Upper lobe of left lung (tissue), 6 donors: Measurements from ENCODE around the gene CBS. TPM values are rescaled to one million over a fixed set of nuclear protein-coding genes. Genes with fewer than 3 reads are reported as not detected.
"Not testable (repeated sequence)": the region's sequence is repeated elsewhere in the genome, so short reads cannot be mapped to it uniquely, and the experiment has no call there.

ENCODE experiments used
- ATAC-seq, 2 donors: fragments of 200-7000 bp; cut with Tn5 transposase; one replicate each; pipeline ENCODE4 v1.9.1; 2022; ENCODE audit warnings: mild to moderate bottlenecking in 2 of 2, moderate library complexity in 2 of 2; ENCODE audit not compliant: low FRiP score in 2 of 2
- DNase-seq, 2 donors: peaks; one replicate each; pipeline ENCODE4 v3.0.0-alpha.2; 2019 to 2020
- H3K27ac ChIP-seq, 4 donors: fragments of 200-600 bp; sonication (generic); one replicate each; pipeline ENCODE4 v1.5.1; 2016 to 2019
- H3K27me3 ChIP-seq, 4 donors: fragments of 200-600 bp; sonication (generic); one replicate each; pipeline ENCODE4 v1.5.1; 2017 to 2019
- H3K36me3 ChIP-seq, 4 donors: fragments of 200-600 bp; sonication (generic); one replicate each; pipeline ENCODE4 v1.5.1; 2016 to 2019
- H3K4me1 ChIP-seq, 4 donors: fragments of 200-600 bp; sonication (generic); one replicate each; pipeline ENCODE4 v1.5.1; 2018 to 2019
- H3K4me3 ChIP-seq, 4 donors: fragments of 200-600 bp; sonication (generic); one replicate each; pipeline ENCODE4 v1.5.1; 2017 to 2019; ENCODE audit warnings: mild to moderate bottlenecking in 2 of 4, moderate library complexity in 1 of 4
- H3K9me3 ChIP-seq, 4 donors: fragments of 200-600 bp; sonication (generic); one replicate each; pipeline ENCODE4 v1.5.1; 2018 to 2019
- WGBS, 2 donors: methylation state at CpG; one replicate each; pipeline ENCODE4 v1.1.5; 2017 to 2018; 5-methylcytosine and 5-hydroxymethylcytosine counted together
- total RNA-seq, 6 donors: library from RNA; depleted of rRNA in 4 of 6; stranded (reverse); fragments of >200 nt in 4 of 6; gene quantifications; one replicate each; pipeline versions ENCODE4 v1.1.0 to v1.2.1, GENCODE V29; 2016 to 2021
- donor health status: DM: no; HTN: no; CAD: no; lungs with moderate emphysema.
- donor health status: DM: no; HTN: yes; CAD: no; lungs with severe emphysema.

The CBS gene
- total RNA-seq, 6 donors from 2014 or later = 29.7 to 80.8 (median 57.7) TPM

DNA sequence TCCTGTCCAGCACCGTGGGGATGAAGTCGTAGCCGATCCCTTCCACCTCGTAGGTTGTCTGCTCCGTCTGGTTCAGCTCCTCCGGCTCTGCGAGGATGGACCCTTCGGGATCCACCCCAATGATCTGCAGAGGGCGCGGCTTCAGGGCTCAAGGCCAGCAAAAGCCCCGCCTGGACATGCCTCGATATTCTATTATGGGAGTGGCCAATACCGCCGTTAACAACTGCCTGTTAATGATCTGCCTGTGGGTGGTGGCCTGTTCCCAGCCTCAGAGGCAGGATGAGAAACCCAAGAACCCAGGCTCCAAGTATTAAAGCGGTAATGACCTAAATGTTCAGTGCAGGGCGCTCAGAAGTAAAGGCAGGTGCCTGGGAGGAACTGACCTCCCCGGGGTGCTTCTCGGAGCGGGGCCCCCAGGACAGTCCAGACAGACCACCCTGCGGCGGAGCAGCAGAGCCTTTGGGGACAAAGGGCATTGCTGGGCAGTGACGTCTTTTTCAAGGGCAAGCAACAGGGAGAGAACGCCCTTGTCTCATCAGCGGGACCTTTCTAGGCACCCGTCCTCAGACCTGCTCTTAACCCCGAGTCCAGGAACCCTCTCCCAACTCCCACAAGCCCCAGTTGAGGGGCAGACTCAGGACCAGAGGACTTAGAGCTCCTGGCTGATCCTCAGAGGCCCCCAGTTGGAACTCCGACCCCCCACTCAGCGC lies 12.5 kb downstream of the CBS start:
- not testable (repeated sequence) for ATAC-seq
- 100% methylated on average over 2 of the region's 28 CpGs; no CpG with 5 or more reads in 1 of the 2 donors for WGBS, 2 donors

DNA sequence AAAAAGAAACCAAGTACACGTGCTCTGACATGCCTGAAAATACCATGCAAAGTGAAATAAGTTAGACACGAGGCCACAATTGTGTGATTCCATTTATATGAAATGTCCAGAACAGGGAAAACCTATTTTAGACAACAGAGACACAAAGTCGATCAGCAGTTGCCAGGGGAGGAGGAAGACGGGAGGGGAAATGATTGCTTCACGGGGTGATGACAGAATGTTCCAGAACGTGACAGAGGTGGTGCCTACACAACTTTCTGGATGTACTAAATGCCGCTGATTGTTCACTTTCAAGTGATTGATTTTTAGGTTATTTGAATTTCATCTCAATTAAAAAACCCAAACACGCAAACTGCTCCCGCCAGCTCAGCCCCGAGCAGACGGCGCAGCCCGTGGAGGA lies 22.5 kb downstream of the CBS start:
- H3K36me3 ChIP-seq, DNase-seq, ATAC-seq, H3K27ac ChIP-seq, H3K4me1 ChIP-seq, H3K9me3 ChIP-seq, H3K4me3 ChIP-seq, H3K27me3 ChIP-seq: not testable (repeated sequence)
- WGBS, 2 donors = no CpG with 5 or more reads among the region's 13 CpGs

More for the DNA sequence above, 12.5 kb downstream of the CBS start:
- not testable (repeated sequence) for H3K4me3 ChIP-seq, DNase-seq, H3K4me1 ChIP-seq, H3K9me3 ChIP-seq, H3K36me3 ChIP-seq, H3K27me3 ChIP-seq, H3K27ac ChIP-seq

DNA sequence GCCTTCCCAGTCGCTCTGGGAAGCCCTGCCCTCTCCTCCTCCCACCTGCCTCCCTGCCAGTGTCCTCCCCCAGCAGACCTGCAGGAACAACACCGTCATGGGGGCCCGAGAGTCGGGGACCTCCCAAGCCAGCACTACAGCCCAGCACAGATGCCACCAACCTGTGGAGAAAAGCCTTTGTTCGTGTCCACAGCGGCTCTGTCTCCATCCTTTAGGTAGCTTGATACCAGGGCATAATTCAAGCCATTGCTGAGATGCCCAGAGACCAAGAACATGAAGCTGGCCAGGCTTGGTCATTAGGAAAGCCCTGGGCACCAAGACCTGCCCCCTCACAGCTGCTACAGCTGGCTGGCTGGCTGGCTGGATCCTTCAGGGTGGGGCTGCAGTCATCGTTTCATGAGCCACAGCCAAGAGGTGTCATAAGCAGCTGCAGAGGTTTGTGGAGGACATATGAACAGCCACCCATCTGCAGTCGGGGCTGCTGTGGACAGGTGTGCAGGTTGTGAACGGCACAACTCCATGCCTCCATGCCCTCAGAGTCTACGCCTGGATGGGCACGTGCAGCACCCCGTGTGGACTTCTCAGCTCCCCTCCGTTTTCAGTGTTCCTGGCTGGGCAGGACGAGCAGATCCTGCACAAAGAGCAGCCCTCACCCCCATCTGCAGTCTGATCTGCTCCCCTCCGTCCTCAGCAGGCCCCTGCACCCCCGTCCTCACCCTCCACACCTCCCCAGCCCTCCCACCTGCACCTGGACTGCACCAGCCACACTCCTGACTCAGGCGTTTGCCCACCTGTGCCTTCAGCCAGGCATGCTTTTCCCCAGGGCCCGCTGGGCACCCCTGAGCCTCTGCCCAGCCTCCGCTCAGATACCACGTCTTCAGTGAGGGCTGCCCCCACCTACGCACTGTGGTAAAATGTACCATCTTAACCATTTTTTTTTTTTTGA lies 29.5 kb downstream of the CBS start:
- H3K4me3 ChIP-seq, H3K36me3 ChIP-seq, H3K9me3 ChIP-seq, H3K4me1 ChIP-seq, H3K27me3 ChIP-seq: not testable (repeated sequence)
- ATAC-seq (peak; percentile 31 to 53), DNase-seq (peak in 1 of 2 donors; percentile 51)
- peak overlapping the region in 2 of 4 donors; percentile 44 to 68 for H3K27ac ChIP-seq
- 45 to 60% methylated on average over 4 to 8 of the region's 21 CpGs for WGBS, 2 donors

DNA sequence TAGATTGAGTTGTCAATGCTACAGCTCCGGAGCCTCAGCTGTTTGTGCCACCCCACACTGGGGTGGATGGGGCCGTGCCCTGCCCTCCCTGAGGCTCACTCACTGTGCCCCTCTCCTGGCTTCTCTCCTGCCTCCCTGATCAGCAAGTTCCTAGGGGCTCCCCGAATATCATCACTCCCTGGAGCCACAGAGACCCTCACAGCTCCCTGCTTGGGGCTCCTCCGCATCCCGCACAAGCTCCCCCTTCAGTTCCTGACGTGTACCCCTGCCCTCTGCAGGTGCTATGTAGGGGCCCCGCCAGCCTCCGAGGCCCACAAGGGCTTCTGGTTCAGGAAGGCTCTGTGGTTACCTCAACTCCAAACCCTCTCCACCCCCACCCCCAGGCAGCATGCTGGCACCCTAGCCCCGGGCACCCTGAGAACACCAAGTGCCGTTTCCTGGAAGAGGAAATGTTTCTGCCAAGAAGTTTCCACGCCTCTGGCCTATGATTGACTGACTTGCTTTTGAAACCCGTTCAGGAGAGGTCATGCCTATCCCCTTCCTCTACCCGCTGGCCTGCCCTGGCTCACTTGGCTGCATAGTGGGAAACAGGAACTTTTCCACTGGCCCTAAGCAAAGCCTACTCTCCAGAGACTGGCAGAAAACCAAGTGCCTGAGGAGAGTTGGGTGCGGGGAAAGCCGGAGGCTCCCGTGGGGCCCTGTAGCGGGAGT lies 30.3 kb downstream of the CBS start:
- peak overlapping the region in 2 of 4 donors; percentile 49 to 68 for H3K27ac ChIP-seq
- not testable (repeated sequence) for H3K4me3 ChIP-seq, DNase-seq, H3K27me3 ChIP-seq, H3K4me1 ChIP-seq, H3K9me3 ChIP-seq, H3K36me3 ChIP-seq
- no CpG with 5 or more reads among the region's 17 CpGs for WGBS, 2 donors
- peak; percentile 82 to 88 for ATAC-seq

DNA sequence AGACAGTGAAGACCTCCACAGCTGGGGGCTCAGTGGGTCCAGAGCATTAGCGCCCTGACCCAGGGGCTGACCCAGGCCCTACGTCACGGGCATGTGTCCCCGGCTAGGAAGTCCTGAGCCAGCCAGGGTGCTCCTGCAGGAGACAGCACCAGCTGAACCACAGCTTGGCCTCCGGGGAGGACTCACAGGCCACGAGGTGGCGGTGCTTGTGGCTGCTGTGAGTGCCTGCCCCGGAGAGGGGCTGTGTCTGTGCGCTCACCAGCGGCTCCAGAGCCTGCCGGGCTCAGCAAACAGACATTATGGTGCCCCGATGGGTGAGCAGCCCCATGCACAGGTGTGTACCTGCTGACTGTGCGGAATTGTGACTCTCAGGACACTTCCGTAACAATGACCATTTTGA lies 31.1 kb downstream of the CBS start:
- not testable (repeated sequence) for H3K36me3 ChIP-seq, DNase-seq, H3K27me3 ChIP-seq, H3K27ac ChIP-seq, H3K4me3 ChIP-seq, ATAC-seq, H3K9me3 ChIP-seq, H3K4me1 ChIP-seq
- no CpG with 5 or more reads among the region's 14 CpGs for WGBS, 2 donors

DNA sequence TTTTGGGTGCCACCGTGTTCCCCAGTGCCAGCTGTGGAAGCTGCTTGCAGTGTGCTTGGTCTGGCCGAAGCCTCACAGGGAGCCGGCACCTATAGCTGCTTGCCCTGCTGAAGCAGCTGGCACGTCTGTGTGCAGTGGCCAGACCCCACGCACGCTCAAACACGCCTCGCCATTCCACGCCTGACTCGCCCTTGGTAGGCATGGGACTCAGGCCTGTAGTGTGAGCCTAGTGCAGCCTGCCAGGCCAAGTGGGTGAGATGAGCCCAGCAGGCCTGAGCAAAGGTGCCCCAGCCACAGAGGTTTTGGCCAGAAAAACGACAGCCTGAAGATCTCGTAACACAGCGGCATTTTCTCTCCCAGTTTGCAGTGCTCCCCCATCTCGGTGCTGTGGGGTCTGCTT lies 32.3 kb downstream of the CBS start:
- H3K27ac ChIP-seq, DNase-seq, ATAC-seq, H3K27me3 ChIP-seq, H3K36me3 ChIP-seq, H3K4me1 ChIP-seq, H3K9me3 ChIP-seq, H3K4me3 ChIP-seq: not testable (repeated sequence)
- WGBS, 2 donors = 88 to 100% methylated on average over 1 to 2 of the region's 14 CpGs

DNA sequence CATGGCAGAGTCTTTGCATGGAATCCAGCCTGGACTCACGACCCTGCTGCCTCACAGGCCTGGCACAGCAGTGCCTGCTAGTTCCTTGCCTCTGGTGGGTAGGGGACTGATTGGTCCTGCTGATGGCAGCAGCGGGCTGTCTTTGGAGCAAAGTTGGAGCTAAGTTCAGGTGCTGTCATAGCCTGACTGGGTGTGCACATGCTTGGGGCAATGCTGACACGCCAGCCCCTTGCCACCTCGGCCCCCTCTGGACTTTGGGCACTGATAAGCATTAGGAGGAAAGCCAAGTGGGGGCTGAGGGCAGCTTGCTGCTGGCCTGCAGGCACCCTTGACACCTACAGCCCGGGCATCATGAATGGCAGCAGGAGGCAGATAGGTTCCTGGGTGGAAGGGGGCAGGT lies 33.5 kb downstream of the CBS start:
- not testable (repeated sequence) for H3K4me3 ChIP-seq, H3K27me3 ChIP-seq, ATAC-seq, H3K9me3 ChIP-seq, H3K4me1 ChIP-seq, DNase-seq, H3K36me3 ChIP-seq, H3K27ac ChIP-seq
- no CpG with 5 or more reads among the region's 5 CpGs for WGBS, 2 donors

DNA sequence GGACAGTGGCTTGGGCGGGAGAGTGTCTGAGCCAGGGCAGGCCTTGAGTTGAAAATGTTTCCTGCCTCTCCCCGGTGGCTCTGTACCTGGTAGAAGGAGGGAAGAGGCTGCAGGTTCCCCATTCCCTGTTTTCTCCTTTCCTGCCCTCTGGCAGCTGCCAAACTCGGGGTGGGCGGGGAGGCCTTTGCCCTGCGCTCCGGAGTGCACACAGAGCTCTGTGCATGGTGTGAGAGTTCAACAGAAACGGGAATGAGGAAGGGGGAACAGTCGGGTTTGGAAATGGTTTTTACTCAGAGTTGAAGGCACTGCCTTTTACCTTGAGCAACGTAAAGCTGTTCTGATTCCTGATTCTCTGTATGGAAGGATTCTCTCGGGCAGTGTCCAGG lies 37.0 kb downstream of the CBS start:
- peak in 1 of 2 donors; percentile 29 for ATAC-seq
- H3K36me3 ChIP-seq, H3K4me1 ChIP-seq, H3K9me3 ChIP-seq, H3K27me3 ChIP-seq, H3K4me3 ChIP-seq, H3K27ac ChIP-seq: not testable (repeated sequence)
- DNase-seq = peak in 1 of 2 donors; percentile 43
- 73% methylated on average over 7 of the region's 10 CpGs; no CpG with 5 or more reads in 1 of the 2 donors for WGBS, 2 donors

DNA sequence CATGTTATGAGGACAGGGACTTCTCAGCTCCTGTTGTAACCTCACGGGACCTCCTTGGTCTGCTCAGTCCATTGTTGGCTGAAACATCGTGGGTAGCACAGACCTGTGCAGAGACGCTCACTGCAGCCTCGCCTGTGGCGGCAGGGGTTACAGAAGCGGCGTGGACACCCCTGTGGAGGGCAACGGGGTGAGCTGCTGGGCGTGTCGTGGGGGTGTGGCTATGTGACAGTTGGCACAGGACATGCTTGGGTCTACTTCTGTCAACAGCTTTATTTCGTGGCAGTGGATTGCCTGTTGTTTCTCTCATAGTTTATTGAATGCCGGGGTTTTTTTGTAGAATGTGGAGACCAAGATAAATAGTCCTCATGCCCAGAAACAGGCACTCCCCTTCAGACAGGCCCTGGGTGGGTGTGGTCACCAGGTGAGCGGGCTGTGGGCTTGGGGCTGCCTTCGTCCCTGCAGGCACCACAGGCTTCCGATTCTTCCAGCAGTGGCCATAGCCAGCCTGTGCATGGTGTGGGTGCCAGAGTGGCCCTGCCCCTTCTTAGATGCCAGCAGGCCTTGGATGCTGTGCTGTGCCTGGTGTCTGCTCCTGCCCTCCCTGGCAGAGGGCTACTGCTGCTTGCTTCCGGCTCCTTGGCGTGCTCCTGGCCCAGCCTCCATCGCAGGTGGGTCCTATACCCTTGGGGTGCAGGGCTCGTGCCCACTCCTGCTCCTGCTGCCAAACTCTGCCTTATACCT lies 37.5 kb downstream of the CBS start:
- not testable (repeated sequence) for H3K27me3 ChIP-seq, H3K4me1 ChIP-seq, H3K4me3 ChIP-seq, H3K27ac ChIP-seq, H3K9me3 ChIP-seq
- H3K36me3 ChIP-seq = peaks cover 0 to 11% (median 0%) of the 10 kb centered on the region in 4 donors
- ATAC-seq (peak in 1 of 2 donors; percentile 27), DNase-seq (peak in 1 of 2 donors; percentile 50)
- WGBS, 2 donors = 58 to 83% methylated on average over 3 to 11 of the region's 19 CpGs

DNA sequence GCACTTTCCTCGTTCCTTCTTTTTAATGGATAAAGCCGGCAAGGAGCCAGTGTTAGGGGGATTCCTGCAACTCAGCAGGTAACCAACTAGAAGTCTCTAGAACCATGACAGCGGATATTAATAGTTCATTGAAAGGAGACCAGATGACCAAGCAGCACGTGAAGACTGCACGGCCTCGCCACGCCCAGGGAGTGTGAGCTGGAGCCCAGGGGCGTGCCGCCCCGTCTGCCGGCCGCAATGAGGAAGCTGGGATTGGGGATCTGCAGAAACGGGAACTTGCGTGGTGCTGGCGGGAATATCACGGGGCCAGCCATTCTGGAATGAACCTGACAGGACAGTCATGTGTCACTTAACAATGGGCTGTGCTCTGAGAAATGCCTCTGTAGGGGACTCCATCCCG lies 38.7 kb downstream of the CBS start:
- H3K27me3 ChIP-seq, H3K4me1 ChIP-seq, H3K27ac ChIP-seq, H3K4me3 ChIP-seq, H3K9me3 ChIP-seq: not testable (repeated sequence)
- peak; percentile 39 to 89 for DNase-seq
- peaks cover 0 to 21% (median 0%) of the 10 kb centered on the region in 4 donors for H3K36me3 ChIP-seq
- ATAC-seq = peak; percentile 62 to 89
- no CpG with 5 or more reads among the region's 17 CpGs for WGBS, 2 donors
